ENCODE measurements around the gene ANO2. TPM values are rescaled to one million over a fixed set of nuclear protein-coding genes. Genes with fewer than 3 reads are reported as not detected.

ANO2 gene
- total RNA-seq, 1 donor from 2014 or later, result 1.5 TPM

GRCh38 chr12:5633106-5633505 is 312.0 kb downstream of the ANO2 start:
- Histone ChIP-seq H3K4me3 (ENCODE audit: low read depth, low read length) (no peak overlapping the region), H3K27me3 (ENCODE audit: control insufficient read depth, insufficient read depth, low read length) (peaks cover 12% of the 10 kb centered on the region), H3K36me3 (ENCODE audit: control insufficient read depth, insufficient read depth, low read length) (no peaks in the 10 kb centered on the region)
- TF ChIP-seq CTCF (IDR thresholded peaks at IDR 0.05; ENCODE audit: insufficient read depth, low read length, poor library complexity, severe bottlenecking), result no peak
- no peak for DNase-seq (ENCODE audit: low read depth)

- no peak for DNase-seq (ENCODE audit: low read depth)
- Histone ChIP-seq H3K36me3 (ENCODE audit: control insufficient read depth, insufficient read depth, low read length) (no peaks in the 10 kb centered on the region), H3K27me3 (ENCODE audit: control insufficient read depth, insufficient read depth, low read length) (peaks cover 12% of the 10 kb centered on the region), H3K4me3 (ENCODE audit: low read depth, low read length) (no peak overlapping the region)
- TF ChIP-seq CTCF (IDR thresholded peaks at IDR 0.05; ENCODE audit: insufficient read depth, low read length, poor library complexity, severe bottlenecking), result no peak
Measured at GRCh38 chr12:5632453-5632852, 312.6 kb downstream of the ANO2 start.

- Histone ChIP-seq H3K4me3 (ENCODE audit: low read depth, low read length) (no peak overlapping the region), H3K36me3 (ENCODE audit: control insufficient read depth, insufficient read depth, low read length) (no peaks in the 10 kb centered on the region), H3K27me3 (ENCODE audit: control insufficient read depth, insufficient read depth, low read length) (peaks cover 12% of the 10 kb centered on the region)
- TF ChIP-seq CTCF (IDR thresholded peaks at IDR 0.05; ENCODE audit: insufficient read depth, low read length, poor library complexity, severe bottlenecking), result no peak
- no peak for DNase-seq (ENCODE audit: low read depth)
Measured at GRCh38 chr12:5631497-5631896, 313.6 kb downstream of the ANO2 start.

GRCh38 chr12:5630726-5631125 is 314.3 kb downstream of the ANO2 start:
- H3K27me3 ChIP-seq (ENCODE audit: control insufficient read depth, insufficient read depth, low read length), result peaks cover 12% of the 10 kb centered on the region
- TF ChIP-seq CTCF (IDR thresholded peaks at IDR 0.05; ENCODE audit: insufficient read depth, low read length, poor library complexity, severe bottlenecking), result no peak
- no peak for DNase-seq (ENCODE audit: low read depth)
- no peak overlapping the region for H3K4me3 ChIP-seq (ENCODE audit: low read depth, low read length)
- H3K36me3 ChIP-seq (ENCODE audit: control insufficient read depth, insufficient read depth, low read length), result no peaks in the 10 kb centered on the region

GRCh38 chr12:5628501-5628900 is 316.6 kb downstream of the ANO2 start:
- DNase-seq (ENCODE audit: low read depth), result no peak
- no peak for TF ChIP-seq CTCF (IDR thresholded peaks at IDR 0.05; ENCODE audit: insufficient read depth, low read length, poor library complexity, severe bottlenecking)
- no peaks in the 10 kb centered on the region for H3K36me3 ChIP-seq (ENCODE audit: control insufficient read depth, insufficient read depth, low read length)
- peaks cover 7% of the 10 kb centered on the region for H3K27me3 ChIP-seq (ENCODE audit: control insufficient read depth, insufficient read depth, low read length)
- no peak overlapping the region for H3K4me3 ChIP-seq (ENCODE audit: low read depth, low read length)

GRCh38 chr12:5627053-5627630 is 317.9 kb downstream of the ANO2 start:
- Histone ChIP-seq H3K36me3 (ENCODE audit: control insufficient read depth, insufficient read depth, low read length) (no peaks in the 10 kb centered on the region), H3K27me3 (ENCODE audit: control insufficient read depth, insufficient read depth, low read length) (peaks cover 5% of the 10 kb centered on the region), H3K4me3 (ENCODE audit: low read depth, low read length) (no peak overlapping the region)
- no peak for DNase-seq (ENCODE audit: low read depth)
- TF ChIP-seq CTCF (IDR thresholded peaks at IDR 0.05; ENCODE audit: insufficient read depth, low read length, poor library complexity, severe bottlenecking), result no peak
